Kidney glomerular epithelial cell (primary cell): Measurements from ENCODE around the gene AXIN2.

ENCODE experiments used
- DNase-seq: peaks from one replicate; lab custom pipeline; 2025; lab: John Stamatoyannopoulos, UW

AXIN2 gene

GRCh38 chr17:65483438-65483837 is 78.0 kb downstream of the AXIN2 start:
- no peak for DNase-seq

DNA sequence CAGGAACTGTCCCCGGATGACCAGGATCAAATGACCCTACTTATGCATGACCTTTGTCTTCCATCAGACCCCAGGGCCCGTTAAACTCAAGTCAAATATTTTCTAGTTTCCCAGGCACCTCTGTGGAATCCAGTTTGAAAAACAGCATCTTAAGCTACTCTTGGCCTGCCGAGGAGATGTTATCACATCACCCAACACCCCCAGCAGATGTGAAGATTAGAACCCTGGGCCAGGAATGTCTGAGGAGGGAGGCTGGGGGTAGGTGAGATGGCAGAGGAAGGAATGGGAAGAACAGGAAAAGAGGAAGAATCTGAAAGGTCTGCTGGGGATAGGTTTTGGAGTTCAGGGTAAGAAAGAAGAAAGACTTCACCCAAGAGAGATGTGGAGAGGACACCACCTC is 79.2 kb downstream of the AXIN2 start:
- DNase-seq, result no peak

GRCh38 chr17:65479282-65479681 is 82.2 kb downstream of the AXIN2 start:
- no peak for DNase-seq
